GM21360 (cell line): Measurements from ENCODE around the gene GSN.
A peak's percentile ranks its signal among the peaks of the same experiment; 100 is the strongest.

Experiments
- ATAC-seq: cut with Tn5 transposase; IDR thresholded peaks from one replicate; pipeline ENCODE4 v1.9.1; 2021; ENCODE audit warnings: mild to moderate bottlenecking, moderate library complexity; ENCODE audit not compliant: unreplicated experiment

GSN gene

DNA sequence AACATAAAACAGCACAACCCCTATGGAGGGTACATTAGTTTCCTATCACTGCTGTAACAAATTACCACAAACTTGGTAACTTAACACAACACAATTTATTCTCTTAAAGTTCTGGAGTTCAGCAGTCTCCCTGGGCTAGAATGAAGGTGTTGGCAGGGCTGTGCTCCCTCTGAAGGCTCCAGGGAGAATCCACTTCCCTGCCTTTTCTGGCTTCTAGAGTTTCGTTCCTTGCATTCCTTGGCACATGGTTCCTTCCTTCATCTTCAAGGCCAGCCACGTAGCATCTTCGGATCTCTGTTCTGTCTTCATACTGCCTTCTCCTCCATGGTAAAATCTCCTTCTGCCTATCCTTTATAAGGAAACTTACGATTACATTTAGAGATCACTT lies 25.0 kb upstream of the GSN start:
- ATAC-seq: no peak

DNA sequence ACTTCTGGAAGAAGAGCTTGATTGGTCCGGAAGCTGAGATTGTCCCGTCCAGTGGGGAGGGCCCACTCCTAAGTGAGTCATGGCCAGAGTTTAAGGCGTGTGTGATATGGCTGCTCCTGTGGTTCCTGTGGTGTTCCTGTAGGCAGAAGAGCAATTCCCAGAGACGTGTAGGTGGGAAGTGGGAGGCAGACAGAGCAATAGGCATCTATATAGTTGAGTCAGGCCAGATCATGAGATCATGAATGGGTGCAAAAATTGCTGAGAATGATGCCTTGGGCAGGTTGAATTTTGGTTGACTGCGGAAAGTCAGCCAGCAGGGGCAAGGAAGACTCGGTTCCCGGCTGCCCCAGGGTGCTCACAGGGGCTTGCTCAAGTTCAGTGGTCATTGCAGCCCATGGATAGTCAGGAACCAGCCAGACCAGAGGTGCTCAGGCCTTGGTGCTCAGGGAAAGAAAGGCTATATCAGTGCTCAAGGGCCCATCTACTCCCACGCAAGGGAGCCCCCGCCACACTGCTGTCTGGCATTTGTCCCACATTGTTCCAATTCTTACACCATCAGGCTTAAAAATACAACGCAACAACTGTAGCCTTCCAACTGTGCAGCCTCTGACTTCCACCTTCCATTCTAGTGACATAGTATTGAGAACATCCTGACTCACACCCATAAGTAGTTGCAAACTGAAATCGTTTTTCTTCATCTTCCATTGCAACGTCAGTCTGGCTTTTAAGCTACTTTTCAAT lies 21.0 kb upstream of the GSN start:
- ATAC-seq: no peak

- no peak for ATAC-seq
These were observed 18.4 kb upstream of the GSN start for GRCh38 chr9:121249563-121249962.

- ATAC-seq: no peak
These were observed 15.7 kb upstream of the GSN start for GRCh38 chr9:121252104-121252851.

DNA sequence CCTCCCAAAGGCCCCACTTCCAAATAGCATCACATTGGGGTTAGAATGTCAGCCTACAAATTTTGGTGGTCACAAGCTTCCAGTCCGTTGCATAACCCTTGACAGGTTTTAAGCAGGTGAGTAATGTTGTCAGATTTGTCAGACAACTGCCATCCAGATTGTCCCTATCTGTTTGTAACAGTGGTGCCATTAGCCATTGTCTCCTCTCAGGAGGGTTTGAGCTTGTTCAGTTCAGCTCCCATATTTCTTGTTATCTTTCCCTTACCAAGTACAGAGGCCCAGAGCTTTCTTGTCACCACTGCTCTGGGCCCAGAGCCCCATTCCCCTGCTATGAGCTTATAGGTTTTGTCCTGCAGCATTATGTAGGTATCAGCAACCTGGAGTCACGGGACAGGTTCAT lies 14.8 kb upstream of the GSN start:
- ATAC-seq: no peak

DNA sequence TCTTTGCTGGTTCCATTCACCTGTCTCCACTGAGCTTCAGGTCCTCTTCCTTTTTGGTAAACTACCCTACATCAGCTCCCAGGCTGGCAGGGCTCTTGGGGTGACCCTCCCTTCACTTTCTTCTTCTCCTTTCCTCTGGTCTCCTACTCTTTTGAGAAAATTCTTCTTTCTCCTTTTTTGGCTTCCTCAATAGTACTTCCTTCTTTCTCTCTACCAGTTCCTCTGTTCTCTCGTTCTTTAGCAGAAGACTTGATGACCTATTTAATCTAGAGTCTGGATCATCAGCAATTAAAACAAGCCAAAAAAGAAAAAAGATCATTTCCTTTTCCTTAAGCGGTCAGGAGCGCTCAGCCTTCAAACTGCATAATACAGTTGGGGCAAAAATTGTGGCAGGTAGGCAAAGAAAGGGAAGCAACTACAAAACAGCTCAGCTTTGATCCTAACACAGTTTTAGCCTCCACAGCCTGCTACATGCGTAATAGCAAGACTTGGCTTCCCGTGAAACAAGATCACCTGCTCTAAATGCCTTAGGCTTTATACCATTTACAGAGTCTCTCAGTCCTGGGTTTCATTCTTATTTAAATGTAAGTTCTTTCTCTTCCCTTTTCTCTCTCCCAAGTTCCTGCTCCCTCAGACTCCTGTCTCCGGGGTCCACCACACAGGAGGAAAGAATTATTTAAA lies 14.0 kb upstream of the GSN start:
- no peak for ATAC-seq

GRCh38 chr9:121259498-121259897 lies 8.5 kb upstream of the GSN start:
- ATAC-seq: no peak

DNA sequence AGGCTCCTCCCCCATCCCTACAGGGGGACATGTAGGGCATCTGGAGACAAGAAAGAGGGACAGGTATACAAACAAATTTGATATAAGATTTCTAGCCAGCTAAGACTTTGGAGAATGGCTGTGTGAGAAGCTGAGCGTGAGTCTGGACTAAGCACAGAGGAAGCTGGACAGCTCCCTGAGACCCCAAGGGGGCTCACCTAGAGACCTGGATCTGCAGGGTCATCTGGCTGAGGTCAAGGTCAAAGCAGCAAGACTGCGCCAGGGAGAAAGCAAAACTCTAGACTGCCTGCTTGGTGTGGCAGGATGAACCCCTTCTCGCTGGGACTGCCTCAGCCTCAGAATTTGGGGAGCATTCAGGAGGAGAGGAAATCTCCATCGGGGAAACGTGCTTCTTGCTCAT lies 8.0 kb upstream of the GSN start:
- no peak for ATAC-seq

DNA sequence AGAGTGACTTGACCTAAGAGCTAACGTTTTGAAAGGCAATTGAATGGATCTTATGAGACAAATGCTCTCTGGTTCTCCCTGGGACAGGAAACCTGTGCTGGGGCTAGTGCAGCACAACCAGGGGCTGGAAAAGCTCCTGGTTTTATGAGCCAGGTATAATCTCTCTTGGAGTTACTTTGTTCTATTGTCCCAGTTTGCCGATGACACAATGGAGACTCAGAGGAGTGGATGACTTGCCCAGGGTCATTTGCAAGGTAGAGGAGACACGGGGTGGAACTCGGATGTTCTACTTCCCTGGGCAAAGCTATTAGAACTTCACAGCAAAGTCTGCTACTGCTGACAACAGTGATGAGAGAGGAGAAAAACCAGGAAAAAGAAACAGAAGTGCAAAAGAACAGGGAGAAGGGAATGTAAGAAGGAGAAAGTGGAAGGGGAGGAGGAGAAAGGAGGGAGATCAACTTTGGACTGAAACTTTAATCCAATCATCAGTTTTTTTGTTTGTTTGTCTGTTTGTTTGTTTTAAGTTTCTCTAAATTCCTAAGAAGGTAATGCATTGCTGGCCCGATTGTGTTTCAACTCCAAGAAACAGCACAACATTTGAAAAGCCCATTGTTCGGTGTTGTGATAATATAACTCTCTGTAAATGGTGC lies 7.4 kb upstream of the GSN start:
- no peak for ATAC-seq

- ATAC-seq: no peak
These were observed 6.9 kb upstream of the GSN start for GRCh38 chr9:121261107-121261460.

- ATAC-seq: no peak
These were observed 6.2 kb upstream of the GSN start for GRCh38 chr9:121261755-121262154.

- no peak for ATAC-seq
These were observed 5.5 kb upstream of the GSN start for GRCh38 chr9:121262423-121262822.

- ATAC-seq: no peak
These were observed 5.0 kb upstream of the GSN start for GRCh38 chr9:121262953-121263352.

DNA sequence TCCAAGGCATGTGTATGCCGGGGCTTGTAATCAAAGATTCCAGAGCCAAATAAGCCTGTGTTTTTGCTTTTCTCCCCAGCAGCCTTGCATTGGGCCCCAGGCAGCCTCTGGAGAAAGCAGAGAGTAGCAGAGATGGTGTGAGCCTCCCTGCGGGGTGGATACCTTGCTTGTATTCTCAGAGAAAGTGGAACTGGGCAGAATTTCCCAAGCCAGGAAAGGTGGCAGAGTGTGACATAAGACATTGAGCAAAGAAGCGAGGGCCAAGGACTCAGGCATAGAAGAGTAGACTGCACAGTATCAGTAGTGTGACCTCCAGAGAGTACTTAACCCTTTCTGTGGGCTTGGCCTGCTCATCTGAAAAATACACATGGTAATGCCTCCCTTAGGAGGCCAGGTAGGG lies 1.6 kb upstream of the GSN start:
- no peak for ATAC-seq

DNA sequence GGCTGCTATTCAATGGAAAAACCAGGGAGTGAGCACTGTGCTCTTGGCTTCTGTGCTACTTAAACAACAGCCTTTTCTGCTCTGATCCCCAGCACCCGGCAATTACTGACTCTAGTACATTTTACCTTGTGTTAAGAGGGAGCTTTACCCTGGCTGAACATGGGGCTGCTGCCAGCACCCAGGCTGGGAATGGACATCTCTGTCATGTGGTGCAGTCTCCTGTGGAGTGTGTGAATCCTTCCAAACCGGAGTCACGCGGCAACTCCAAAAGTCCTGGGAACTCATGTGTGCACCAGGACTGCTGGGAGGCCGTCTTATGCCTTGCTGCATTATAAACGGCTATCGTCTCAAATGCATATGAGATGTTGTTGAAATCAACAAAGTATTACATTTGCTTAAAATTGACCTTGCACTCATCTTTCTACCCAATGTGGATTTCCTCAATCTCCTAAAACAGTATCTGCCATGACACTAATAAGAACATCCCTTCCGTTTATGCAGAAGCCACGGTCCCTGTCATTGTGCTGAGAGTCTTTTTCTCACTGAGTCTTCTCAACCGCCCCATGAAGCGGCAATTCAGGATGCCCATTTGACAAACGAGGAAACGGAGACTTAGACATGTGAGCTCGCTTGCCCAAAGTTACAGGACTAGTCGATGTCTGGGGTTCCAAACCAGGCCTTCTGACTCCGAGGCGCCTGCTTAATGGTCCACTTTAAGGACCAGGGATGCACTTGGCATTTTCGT lies 884 bp upstream of the GSN start:
- ATAC-seq: no peak

- peak; percentile 28 for ATAC-seq
These were observed 562 bp downstream of the GSN start for GRCh38 chr9:121268598-121268850.

DNA sequence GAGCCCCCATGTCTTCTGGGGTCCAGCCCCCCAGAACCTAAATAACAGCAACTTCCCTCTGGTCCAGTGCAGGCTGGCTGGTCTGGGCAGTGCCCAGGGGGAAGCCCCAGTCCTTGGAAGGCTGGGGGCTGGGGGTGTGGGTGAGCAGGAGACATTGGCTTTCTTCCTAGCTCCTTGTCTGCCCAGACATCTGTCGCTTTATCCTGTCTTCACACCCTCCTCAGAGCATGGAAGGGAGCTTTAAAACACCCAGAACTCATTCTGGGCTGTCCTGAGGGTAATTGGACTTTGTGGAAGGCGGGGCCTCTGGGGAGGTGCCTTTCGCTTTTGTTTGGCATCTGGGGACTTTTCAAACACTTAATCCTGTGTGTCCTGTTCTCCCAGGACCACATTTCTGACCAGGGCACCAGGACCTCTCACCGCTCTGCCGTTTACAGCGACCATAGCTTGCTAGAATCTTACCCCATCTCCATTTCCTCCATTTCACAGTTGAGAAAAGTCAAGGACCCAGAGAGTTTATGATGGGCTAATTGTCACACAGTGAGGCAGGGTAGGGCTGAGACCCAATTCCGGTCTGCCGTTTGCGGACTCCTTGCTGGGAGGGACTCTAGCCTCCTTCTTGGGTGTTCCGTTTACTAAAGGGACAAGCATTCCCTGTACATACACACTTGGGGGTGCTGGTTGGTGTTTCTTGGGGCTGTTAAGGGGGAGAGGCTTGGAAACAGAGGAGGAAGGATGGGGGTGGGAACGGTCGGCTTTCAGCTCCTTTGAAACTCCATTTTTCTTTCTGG lies 1.1 kb downstream of the GSN start:
- ATAC-seq: no peak

DNA sequence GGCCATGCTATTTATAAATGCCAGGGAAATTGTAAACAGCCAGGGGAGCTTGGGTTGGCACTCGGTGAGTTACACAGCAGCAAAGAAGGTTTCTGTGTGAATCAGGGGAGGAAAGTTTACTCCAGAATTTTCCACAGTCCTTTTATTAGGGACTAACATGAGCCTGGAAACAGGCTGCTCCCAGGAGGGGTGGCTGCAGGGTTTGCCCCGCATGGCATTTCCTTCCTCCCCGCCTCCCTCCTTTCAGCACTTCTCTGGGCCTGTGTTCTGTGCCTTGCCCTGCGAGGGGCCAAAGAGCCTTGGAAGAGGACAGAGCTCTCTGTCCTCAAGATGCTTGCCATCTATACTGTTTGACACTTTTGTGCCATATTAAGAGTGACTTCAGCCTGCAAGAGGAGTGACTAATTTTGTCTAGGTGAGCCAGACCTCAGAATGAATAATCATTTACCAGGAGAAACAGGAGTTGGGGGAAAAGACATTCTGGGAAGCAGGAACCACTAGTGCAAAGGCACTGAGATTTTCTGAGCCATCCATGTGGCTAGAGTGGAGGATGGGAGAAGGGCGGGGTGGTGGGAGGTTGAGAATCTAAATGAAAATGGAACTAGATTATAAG lies 1.8 kb downstream of the GSN start:
- ATAC-seq: no peak

- no peak for ATAC-seq
These were observed 3.7 kb downstream of the GSN start for GRCh38 chr9:121271368-121272341.
